Measurements from ENCODE around the gene EFCAB6. TPM values are rescaled to one million over a fixed set of nuclear protein-coding genes. Genes with fewer than 3 reads are reported as not detected.

EFCAB6 gene
- total RNA-seq, 1 experiment from 2014 or later: 0.40 TPM

- ChIA-PET CTCF (no interaction called here), POLR2A (no interaction called here)
- Mint-ChIP-seq H3K4me1 (ENCODE audit: insufficient read depth, unreplicated experiment) (peaks cover 9% of the 10 kb centered on the region), H3K4me3 (ENCODE audit: unreplicated experiment) (no peak overlapping the region), H3K9me3 (ENCODE audit: unreplicated experiment) (no peaks in the 10 kb centered on the region), H3K27me3 (ENCODE audit: insufficient read depth, unreplicated experiment) (peaks cover 61% of the 10 kb centered on the region), H3K27ac (ENCODE audit: low read depth, unreplicated experiment) (no peak overlapping the region), H3K36me3 (ENCODE audit: insufficient read depth, unreplicated experiment) (peaks cover 2% of the 10 kb centered on the region)
- BruUV-seq (replicated peaks): no TSS peak
- no peak for DNase-seq (ENCODE audit: unreplicated experiment)
- TF ChIP-seq CTCF (IDR thresholded peaks at IDR 0.05; ENCODE audit: unreplicated experiment): no peak
- intact Hi-C loops (cut with micrococcal nuclease): no loop called here
Measured at GRCh38 chr22:43539572-43540528, 272.3 kb downstream of the EFCAB6 start.

- Mint-ChIP-seq H3K4me1 (ENCODE audit: insufficient read depth, unreplicated experiment) (peaks cover 9% of the 10 kb centered on the region), H3K27me3 (ENCODE audit: insufficient read depth, unreplicated experiment) (peaks cover 39% of the 10 kb centered on the region), H3K27ac (ENCODE audit: low read depth, unreplicated experiment) (no peak overlapping the region), H3K36me3 (ENCODE audit: insufficient read depth, unreplicated experiment) (peaks cover 6% of the 10 kb centered on the region), H3K9me3 (ENCODE audit: unreplicated experiment) (no peaks in the 10 kb centered on the region), H3K4me3 (ENCODE audit: unreplicated experiment) (no peak overlapping the region)
- CTCF ChIA-PET: no interaction called here
- peak; percentile 14 for DNase-seq (ENCODE audit: unreplicated experiment)
- intact Hi-C loops (cut with micrococcal nuclease): no loop called here
- POLR2A ChIA-PET: no interaction called here
- no TSS peak for BruUV-seq (replicated peaks)
- no peak for TF ChIP-seq CTCF (IDR thresholded peaks at IDR 0.05; ENCODE audit: unreplicated experiment)
Measured at GRCh38 chr22:43537019-43537585, 275.0 kb downstream of the EFCAB6 start.

GRCh38 chr22:43535741-43536140 is 276.4 kb downstream of the EFCAB6 start:
- peak; percentile 25 for DNase-seq (ENCODE audit: unreplicated experiment)
- BruUV-seq (replicated peaks): no TSS peak
- Mint-ChIP-seq H3K9me3 (ENCODE audit: unreplicated experiment) (no peaks in the 10 kb centered on the region), H3K4me1 (ENCODE audit: insufficient read depth, unreplicated experiment) (peaks cover 9% of the 10 kb centered on the region), H3K4me3 (ENCODE audit: unreplicated experiment) (no peak overlapping the region), H3K27ac (ENCODE audit: low read depth, unreplicated experiment) (no peak overlapping the region), H3K27me3 (ENCODE audit: insufficient read depth, unreplicated experiment) (peaks cover 25% of the 10 kb centered on the region), H3K36me3 (ENCODE audit: insufficient read depth, unreplicated experiment) (peaks cover 6% of the 10 kb centered on the region)
- TF ChIP-seq CTCF (IDR thresholded peaks at IDR 0.05; ENCODE audit: unreplicated experiment): no peak
- intact Hi-C loops (cut with micrococcal nuclease): no loop called here
- CTCF ChIA-PET: no interaction called here
- POLR2A ChIA-PET: no interaction called here

- TF ChIP-seq CTCF (IDR thresholded peaks at IDR 0.05; ENCODE audit: unreplicated experiment): no peak
- Mint-ChIP-seq H3K27me3 (ENCODE audit: insufficient read depth, unreplicated experiment) (peaks cover 21% of the 10 kb centered on the region), H3K4me1 (ENCODE audit: insufficient read depth, unreplicated experiment) (peaks cover 9% of the 10 kb centered on the region), H3K9me3 (ENCODE audit: unreplicated experiment) (no peaks in the 10 kb centered on the region), H3K4me3 (ENCODE audit: unreplicated experiment) (no peak overlapping the region), H3K27ac (ENCODE audit: low read depth, unreplicated experiment) (no peak overlapping the region), H3K36me3 (ENCODE audit: insufficient read depth, unreplicated experiment) (peaks cover 6% of the 10 kb centered on the region)
- no TSS peak for BruUV-seq (replicated peaks)
- intact Hi-C loops (cut with micrococcal nuclease): no loop called here
- no peak for DNase-seq (ENCODE audit: unreplicated experiment)
- ChIA-PET CTCF (no interaction called here), POLR2A (no interaction called here)
Measured at GRCh38 chr22:43535336-43535735, 276.8 kb downstream of the EFCAB6 start.

Data from MCF 10A (cell line).